Glomerular visceral epithelial cell (primary cell): Measurements from ENCODE around the gene STXBP6.
"Not testable (repeated sequence)": the region's sequence is repeated elsewhere in the genome, so short reads cannot be mapped to it uniquely, and the experiment has no call there.

Source experiments
- DNase-seq: peaks from one replicate; pipeline ENCODE4 v3.0.0-alpha.2; 2016; ENCODE audit errors: extremely low spot score

STXBP6 gene

GRCh38 chr14:24986206-24986893 lies 63.6 kb downstream of the STXBP6 start:
- peak; percentile 22 for DNase-seq

DNA sequence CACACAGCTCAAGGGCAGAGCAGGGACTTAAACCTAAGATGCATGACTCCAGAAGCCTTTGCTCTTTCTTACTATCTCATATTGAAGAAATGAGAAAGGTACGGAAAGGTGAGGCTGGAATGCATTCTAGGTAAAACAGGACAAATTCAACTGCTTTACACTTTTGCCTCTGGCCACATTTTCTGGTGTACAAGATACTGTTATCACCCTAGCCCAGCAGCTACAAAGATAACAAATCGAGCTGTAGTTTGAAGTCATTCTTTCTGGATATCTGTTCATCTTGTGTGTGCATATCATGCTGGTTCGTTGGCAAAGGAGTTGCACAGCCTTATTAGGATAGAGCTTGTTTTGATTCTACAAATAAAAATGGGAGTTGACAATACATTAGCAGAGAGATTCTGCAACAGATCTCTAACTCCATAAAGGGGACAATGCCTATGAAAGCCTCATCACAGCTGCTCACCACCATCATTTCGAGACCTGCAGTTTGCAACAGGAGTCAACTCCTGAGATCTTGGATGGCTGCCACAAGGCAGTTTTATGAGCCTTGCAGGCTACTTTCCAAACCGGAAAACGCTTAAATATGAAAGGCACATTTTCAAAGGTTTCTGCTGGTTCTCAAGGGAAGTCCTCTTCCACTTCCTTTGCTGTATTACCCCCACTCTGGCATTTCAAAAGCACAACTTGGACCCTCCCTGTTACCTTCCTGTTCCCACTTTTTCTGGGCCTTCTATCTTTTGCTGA lies 64.9 kb downstream of the STXBP6 start:
- no peak for DNase-seq

DNA sequence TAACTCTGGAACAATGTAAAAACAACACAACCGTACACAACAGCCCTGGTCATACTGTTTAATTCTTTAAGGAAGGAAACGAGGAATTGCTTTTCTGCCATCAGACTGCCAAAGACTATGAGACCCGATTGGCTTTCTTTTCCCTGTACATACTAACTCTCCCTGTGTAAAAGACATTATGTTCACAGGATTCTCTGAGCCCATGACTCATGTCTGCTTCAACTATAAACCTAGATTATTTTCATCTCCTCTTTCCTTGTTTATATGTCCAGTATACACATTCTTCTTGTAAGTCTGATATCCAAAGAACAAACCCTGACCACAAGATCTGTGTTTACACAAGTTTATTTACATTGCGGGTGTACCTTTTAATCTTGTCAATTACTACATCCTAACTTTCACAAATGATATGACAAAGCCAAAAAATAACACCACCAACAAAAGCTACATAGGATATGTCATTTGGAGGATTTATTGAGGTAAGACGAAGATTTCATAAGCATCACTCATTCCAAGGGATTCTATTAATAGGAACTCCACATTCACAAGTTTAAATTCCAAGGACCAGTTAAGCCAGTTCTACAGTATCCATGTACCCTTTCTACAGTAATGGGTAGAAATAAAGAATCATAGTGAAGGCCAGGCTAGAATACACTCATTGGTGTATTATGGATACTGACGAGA lies 67.3 kb downstream of the STXBP6 start:
- DNase-seq = no peak

- no peak for DNase-seq
Measured at GRCh38 chr14:24979725-24980239, 70.2 kb downstream of the STXBP6 start.

DNA sequence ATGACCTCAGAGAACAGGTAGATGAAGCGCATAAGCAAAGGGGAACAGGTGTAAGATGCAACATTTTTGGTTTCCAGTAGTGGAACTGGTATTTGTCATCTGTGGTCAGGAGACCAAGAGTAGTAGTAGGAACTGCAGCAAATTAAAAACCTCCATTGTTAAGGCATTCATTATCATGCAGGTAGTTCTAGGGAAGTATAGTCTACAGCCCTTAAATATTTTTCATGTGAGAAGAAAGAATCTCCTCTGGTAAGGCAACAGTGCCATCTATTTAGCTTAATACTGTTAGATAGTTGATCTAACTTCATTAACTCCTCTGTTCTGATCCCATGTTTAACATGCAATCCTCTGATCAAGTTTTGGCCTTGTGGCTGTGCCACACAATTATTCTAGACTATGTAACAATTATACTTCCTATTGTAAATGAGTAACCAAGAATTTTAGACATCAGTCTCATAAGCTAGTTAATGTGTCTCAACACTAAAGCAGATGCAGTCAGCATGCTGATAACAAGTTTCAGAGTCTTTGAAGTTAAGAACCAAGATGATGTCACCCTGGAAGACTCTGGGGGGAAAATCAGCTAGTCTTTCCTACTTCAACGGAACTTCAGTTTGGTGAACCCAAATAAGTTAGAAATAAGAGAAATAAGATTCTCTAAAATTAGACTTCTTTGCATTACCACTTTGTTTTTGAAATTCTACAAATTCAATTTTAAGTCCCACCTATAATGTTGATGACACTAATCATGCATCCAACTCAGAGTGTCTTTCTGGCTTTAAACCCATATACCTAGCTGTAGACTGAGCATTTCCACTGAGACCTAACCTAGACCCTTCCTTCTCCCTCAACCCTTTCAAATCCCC lies 70.9 kb downstream of the STXBP6 start:
- DNase-seq = peak; percentile 45

DNA sequence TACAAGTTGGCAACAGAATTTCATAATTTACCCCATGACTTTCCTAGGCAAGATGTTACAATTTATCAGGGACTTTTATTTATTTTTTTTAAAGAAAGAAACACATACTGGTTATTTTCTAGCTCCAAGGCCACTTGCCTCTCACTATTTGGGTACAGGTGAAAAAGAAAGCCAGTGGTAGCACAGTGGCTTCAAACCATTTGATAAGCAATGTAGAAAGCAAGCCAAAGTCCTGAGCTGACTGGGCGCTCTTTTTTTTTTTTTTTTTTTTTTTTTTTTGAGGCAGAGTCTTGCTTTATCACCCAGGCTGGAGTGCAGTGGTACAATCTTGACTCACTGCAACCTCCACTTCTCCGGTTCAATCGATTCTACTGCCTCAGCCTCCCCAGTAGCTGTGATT lies 73.3 kb downstream of the STXBP6 start:
- no peak for DNase-seq

DNA sequence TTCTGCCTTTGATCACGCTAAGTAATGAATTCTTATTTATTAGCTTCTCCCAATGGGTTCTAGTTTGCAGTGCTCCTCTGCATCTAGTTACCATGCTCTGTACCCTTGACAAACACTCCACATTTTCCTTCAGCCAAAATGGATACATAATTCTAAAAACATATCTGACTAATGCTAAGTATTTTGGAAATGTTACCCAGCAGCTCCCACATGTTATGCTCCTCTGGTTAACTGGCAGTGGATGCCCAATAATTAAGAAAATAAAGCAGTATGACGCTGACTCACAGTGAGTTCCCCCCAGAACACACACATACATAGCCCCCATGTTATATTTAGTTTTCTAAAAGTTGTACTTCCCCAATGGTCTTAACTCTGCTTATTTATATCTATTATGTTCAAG lies 74.6 kb downstream of the STXBP6 start:
- no peak for DNase-seq

- DNase-seq = no peak
Measured at GRCh38 chr14:24974591-24975374, 75.2 kb downstream of the STXBP6 start.

DNA sequence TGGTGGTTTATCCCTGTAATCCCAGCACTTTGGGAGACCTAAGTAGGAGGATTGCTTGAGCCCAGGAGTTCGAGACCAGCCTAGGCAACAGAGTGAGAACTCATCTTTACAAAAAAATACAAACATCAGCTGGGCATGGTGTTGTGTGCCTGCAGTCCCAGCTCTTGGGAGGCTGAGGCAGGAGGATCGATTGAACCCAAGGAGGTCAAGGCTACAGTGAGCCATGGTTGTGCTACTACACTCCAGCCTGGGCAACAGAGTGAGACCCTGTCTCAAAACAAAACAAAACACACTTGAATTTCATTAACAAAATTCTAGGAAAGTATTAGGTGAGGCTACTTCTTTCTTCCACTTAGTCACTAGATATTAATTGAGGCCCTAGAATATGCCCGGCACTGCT lies 77.1 kb downstream of the STXBP6 start:
- DNase-seq = no peak

GRCh38 chr14:24971255-24971654 lies 78.7 kb downstream of the STXBP6 start:
- DNase-seq = no peak

DNA sequence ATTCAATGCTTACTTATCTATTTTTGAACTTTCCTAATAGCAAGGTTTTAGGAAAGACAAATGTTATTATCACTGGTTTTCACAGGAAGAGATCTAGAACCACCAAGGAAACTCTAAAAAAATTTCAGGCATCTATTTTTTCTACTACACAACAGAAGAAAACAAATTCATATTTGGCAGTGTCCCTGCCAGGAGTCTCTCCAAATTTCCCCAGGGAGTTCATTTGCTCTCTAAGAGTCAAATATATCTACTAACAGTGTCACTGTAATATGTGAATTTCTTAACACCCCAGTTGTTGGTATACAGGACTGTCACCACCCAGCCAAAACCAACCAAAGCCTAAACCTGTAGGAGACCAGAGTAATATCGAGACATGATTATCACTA lies 83.4 kb downstream of the STXBP6 start:
- DNase-seq = no peak

DNA sequence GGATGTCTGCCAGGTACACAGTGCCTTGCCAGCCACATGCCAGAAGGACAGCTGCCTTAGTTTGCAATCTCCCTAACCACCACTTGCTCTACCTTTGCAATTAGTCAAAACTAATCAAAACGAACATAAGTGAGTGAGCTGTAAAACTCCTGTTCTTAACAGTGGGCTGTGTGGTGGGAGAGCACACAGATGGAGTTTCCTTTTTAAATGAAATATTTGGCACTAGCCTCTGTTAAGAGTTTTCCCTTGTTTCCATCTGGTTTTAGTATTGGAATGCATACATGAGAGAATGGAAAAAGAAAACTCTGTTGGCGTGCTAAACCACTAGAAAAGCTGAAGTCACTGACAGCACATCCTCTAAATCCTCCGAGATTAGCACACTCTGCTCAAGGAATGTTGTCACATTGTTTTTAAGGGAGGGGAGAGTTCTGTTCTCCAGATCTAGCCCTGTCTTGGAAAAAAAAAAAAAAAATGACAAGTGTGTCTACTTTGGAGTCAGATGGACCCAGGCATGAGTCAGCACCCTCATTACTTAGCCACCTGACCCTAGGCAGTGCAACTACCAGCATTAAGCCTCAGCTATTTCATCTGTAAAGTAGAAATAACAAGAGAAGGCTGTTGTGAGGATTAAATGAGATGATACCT lies 83.9 kb downstream of the STXBP6 start:
- DNase-seq = peak; percentile 38

- no peak for DNase-seq
Measured at GRCh38 chr14:24965578-24965933, 84.4 kb downstream of the STXBP6 start.

DNA sequence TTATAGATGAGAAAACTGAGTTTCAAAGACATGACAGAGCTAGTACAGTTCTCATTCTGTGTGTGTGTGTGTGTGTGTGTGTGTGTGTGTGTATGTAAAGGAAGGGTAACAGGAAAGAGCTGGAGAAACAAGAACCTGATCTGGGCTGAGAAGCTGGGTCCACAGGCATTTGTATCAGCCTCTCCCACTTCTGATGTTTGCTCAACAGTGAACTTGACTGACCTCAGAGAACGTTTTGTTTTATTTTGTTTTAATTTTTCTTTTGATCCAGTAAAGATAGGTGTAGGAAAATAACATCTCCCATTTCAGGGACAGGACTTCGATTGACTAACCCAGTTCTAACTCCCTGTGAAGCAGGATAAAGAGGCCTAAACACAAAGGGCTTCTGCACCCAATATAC lies 85.4 kb downstream of the STXBP6 start:
- DNase-seq = no peak

DNA sequence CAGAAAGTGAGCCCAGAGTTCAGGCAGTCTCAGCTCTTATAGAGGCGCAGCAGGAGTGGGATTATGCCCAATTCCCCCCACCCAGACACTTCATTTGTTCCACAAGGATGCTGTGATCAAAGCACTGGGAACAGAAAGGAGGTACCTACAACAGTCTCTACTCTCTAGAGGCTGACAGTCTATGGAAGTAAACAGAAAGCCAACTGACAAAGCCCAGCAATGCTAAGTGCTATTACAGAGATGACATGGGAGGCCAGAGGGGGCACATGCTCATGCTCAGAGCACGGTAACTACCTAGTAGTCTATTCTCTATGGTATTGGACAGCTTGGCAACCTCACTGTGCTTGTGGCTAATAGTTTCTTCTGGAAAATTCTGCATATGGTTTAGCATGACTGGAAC lies 85.9 kb downstream of the STXBP6 start:
- no peak for DNase-seq

DNA sequence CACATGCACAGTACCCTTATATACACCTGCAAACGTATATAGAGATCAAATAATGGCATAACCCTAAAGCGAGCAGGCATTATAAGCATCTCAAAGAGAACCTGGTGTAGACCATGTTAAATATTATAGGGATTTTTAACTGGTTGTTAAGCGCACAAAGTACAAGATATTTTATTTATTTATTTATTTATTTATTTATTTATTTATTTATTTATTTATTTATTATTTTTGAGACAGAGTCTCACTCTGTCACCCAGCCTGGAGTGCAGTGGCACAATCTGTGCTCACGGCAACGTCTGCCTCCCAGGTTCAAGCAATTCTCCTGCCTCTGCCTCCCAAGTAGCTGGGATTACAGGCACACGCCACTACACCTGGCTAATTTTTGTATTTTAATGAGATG lies 87.8 kb downstream of the STXBP6 start:
- DNase-seq = not testable (repeated sequence)

DNA sequence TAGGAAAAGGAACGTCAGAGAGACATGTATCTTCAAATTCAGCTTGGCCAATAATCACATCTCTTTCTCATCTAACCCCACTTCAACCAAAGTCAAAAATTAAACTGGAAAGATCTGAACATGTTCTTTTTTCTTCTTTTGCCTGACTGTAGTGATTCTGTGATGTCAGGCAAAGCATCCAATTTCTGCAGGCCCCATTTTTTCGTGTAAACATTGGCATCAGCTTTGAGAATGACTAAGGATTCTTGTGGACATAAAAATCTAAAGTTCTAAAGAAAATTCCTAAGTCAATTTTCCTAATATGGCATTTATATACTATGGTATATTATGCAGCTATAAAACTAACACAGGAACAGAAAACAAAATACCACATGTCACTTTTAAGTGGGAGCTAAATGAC lies 89.1 kb downstream of the STXBP6 start:
- no peak for DNase-seq

DNA sequence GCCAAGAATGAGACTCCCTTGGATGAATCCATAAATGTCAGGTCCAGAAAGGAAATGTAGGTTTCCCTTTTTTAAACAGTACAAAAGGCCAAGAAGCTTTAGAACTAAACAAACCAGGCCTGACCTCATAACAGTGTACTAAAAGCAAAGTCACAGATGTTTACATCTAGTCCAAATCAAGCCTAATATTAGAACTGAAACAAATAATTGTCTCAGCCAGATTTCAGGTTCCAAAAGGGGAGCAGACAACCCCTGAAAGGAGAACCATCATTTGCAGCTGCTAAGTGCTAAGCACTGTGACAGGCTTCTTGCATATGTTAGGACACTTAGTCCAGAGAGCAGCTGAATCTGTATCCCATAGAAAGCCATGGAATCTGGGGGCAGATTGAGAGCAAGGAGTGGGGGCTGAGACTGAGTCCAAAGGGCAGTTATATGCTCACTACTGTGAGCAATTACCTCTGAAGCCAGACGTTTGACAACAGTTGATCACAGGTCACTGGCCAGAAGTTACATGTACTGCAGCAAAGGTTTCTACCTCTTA lies 90.1 kb downstream of the STXBP6 start:
- no peak for DNase-seq

GRCh38 chr14:24958271-24958670 lies 91.7 kb downstream of the STXBP6 start:
- DNase-seq = no peak

DNA sequence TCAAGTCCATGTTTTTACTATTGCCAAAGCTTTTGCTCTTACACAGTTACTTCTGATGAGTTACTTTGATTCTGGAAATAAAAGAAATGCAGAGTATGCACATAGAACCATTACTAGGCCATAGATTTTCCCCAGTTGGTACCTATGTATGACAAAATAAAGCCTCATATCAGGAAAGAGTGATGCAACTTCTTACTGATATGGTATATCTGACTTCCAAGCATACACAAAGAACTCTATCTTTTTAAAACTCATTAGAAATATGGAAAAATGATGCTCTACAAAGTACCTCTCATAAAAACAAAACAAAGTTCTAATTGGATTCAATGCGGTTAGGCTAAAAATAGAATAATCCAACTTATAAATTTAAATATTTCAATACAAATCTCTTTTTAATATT lies 92.1 kb downstream of the STXBP6 start:
- DNase-seq = no peak
